Adrenal gland (tissue), 5 donors: Measurements from ENCODE around the gene NRIP3.

Experiments used
- POLR2A ChIP-seq, 2 donors: fragments of 450-650 bp; IDR thresholded peaks; one replicate each; pipeline ENCODE4 v1.6.1; 2017; ENCODE audit warnings: antibody characterized with exemption in 2 of 2, mild to moderate bottlenecking in 2 of 2, moderate library complexity in 1 of 2
- TF ChIP-seq, protein P1 (sequence below), 6 experiments: fragments of 450-650 bp in 4 of 6; fragments of 200-600 bp in 2 of 6; sonication (generic) in 1 of 6; IDR thresholded peaks; 1 replicate in 5 of 6; 2 replicates in 1 of 6; pipeline versions ENCODE4 v1.5.1 to v1.8.0; 2016 to 2021; ENCODE audit warnings: antibody characterized with exemption in 6 of 6, mild to moderate bottlenecking in 2 of 6, moderate library complexity in 1 of 6
- donor health status: DM: no; HTN: no; CAD: no.

- no peak for TF ChIP-seq POLR2A (IDR thresholded peaks at IDR 0.05)
- TF ChIP-seq, protein P1, sequence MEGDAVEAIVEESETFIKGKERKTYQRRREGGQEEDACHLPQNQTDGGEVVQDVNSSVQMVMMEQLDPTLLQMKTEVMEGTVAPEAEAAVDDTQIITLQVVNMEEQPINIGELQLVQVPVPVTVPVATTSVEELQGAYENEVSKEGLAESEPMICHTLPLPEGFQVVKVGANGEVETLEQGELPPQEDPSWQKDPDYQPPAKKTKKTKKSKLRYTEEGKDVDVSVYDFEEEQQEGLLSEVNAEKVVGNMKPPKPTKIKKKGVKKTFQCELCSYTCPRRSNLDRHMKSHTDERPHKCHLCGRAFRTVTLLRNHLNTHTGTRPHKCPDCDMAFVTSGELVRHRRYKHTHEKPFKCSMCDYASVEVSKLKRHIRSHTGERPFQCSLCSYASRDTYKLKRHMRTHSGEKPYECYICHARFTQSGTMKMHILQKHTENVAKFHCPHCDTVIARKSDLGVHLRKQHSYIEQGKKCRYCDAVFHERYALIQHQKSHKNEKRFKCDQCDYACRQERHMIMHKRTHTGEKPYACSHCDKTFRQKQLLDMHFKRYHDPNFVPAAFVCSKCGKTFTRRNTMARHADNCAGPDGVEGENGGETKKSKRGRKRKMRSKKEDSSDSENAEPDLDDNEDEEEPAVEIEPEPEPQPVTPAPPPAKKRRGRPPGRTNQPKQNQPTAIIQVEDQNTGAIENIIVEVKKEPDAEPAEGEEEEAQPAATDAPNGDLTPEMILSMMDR (IDR thresholded peaks at IDR 0.05), result no peak
Observed at GRCh38 chr11:8973121-8973520, 30.7 kb downstream of the NRIP3 start.
